Measurements from ENCODE around the gene DNAH3. TPM values are rescaled to one million over a fixed set of nuclear protein-coding genes. Genes with fewer than 3 reads are reported as not detected.

DNAH3 gene
- total and polyA plus RNA-seq, 2 of the 8 experiments (the other 6 are each of a cell fraction or from before 2014, with no cell fraction given), result 0.57 to 0.71 TPM

DNA sequence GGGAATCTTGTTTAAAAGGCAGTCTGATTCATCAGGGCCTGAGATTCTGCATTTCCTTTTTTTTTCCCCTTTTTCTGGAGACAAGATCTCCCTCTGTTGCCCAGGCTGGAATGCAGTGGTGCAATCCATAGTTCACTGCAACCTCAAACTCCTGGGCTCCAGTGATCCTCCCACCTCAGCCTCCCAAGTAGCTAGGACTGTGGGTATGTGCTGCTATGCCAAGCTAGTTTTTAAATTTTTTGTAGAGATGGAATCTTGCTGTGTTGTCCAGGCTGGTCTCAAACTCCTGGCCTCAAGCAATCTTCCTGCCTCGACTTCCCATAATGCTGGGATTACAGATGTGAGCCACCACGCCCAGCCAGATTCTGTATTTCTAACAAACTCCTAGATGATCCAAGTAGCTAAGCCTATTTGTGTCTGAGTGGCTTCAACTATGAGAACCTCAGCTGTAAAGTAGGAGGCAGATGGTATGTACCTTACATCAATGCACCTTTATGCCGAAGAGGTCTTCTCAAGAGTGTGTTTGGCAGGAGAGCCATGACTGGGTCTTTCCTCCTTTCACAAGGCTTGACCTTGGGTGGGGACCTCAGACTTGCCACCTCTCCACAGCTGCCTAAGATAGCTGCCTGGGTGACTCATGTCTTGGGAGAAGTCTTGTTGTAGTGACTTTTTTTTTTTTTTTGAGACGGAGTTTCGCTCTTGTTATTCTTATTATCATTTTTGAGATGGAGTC, 18.8 kb upstream of the DNAH3 start (continued):
- TF ChIP-seq, protein P1, sequence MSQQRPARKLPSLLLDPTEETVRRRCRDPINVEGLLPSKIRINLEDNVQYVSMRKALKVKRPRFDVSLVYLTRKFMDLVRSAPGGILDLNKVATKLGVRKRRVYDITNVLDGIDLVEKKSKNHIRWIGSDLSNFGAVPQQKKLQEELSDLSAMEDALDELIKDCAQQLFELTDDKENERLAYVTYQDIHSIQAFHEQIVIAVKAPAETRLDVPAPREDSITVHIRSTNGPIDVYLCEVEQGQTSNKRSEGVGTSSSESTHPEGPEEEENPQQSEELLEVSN (IDR thresholded peaks at IDR 0.05), result no peak
- no peak for TF ChIP-seq TAF7 (optimal IDR thresholded peaks at IDR 0.05; ENCODE audit: borderline replicate concordance, low read depth, low read length)

Measured in H1 (cell line).